HepG2 (cell line): ENCODE data around the gene TUBB. TPM values are rescaled to one million over a fixed set of nuclear protein-coding genes. Genes with fewer than 3 reads are reported as not detected.

ENCODE experiments used
- ELK4 ChIP-seq: sonication (generic); formaldehyde crosslinking; IDR thresholded peaks from 2 replicates; pipeline ENCODE4 v1.9.0; 2021; ENCODE audit warnings: missing genetic modification reagents, borderline replicate concordance
- FOXK1 ChIP-seq: sonication (generic); formaldehyde crosslinking; IDR thresholded peaks from 2 replicates; pipeline ENCODE4 v1.4.0; 2020; ENCODE audit warnings: low read depth, missing genetic modification reagents, borderline replicate concordance
- JUN ChIP-seq: sonication (generic); formaldehyde crosslinking; IDR thresholded peaks from 2 replicates; pipeline ENCODE4 v1.4.0; 2020; ENCODE audit warnings: mild to moderate bottlenecking, missing genetic modification reagents
- KDM5A ChIP-seq: fragments of 200-600 bp; sonication (generic); IDR thresholded peaks from 2 replicates; pipeline ENCODE4 v1.7.0; 2018; ENCODE audit warnings: antibody characterized with exemption, mild to moderate bottlenecking, low read length, borderline replicate concordance
- NR2C2 ChIP-seq: sonication (generic); formaldehyde crosslinking; IDR thresholded peaks from 2 replicates; pipeline ENCODE4 v1.4.0; 2020; ENCODE audit warnings: missing genetic modification reagents, mild to moderate bottlenecking, moderate library complexity, borderline replicate concordance
- NR2F6 ChIP-seq, 2 experiments: IDR thresholded peaks; 2 replicates each; pipeline ENCODE4 v1.6.1; 2016; ENCODE audit warnings: antibody characterized with exemption in 1 of 2, mild to moderate bottlenecking in 1 of 2
- PPARG ChIP-seq: conservative IDR thresholded peaks from 2 replicates; pipeline ENCODE4 v1.6.1; 2016; ENCODE audit warnings: missing biosample characterization, missing genetic modification reagents
- TERF1 ChIP-seq: sonication (generic); formaldehyde crosslinking; IDR thresholded peaks from 2 replicates; pipeline ENCODE4 v1.8.0; 2022; ENCODE audit warnings: mild to moderate bottlenecking, missing genetic modification reagents, moderate library complexity
- THRA ChIP-seq: sonication (generic); formaldehyde crosslinking; IDR thresholded peaks from 2 replicates; pipeline ENCODE4 v1.4.0; 2020; ENCODE audit warnings: missing genetic modification reagents, borderline replicate concordance
- TRIM24 ChIP-seq: sonication (generic); formaldehyde crosslinking; IDR thresholded peaks from 2 replicates; pipeline ENCODE4 v1.8.0; 2022; ENCODE audit warnings: mild to moderate bottlenecking, missing genetic modification reagents
- U2AF2 ChIP-seq: fragments of 200-400 bp; formaldehyde crosslinking; IDR thresholded peaks from 2 replicates; pipeline ENCODE4 v1.6.1; 2017; ENCODE audit warnings: low read depth, mild to moderate bottlenecking, low read length
- ZBTB39 ChIP-seq: sonication (generic); formaldehyde crosslinking; IDR thresholded peaks from 2 replicates; pipeline ENCODE4 v1.5.0; 2020; ENCODE audit warnings: missing genetic modification reagents
- ZNF362 ChIP-seq: sonication (generic); formaldehyde crosslinking; IDR thresholded peaks from 2 replicates; pipeline ENCODE4 v1.4.0; 2020; ENCODE audit warnings: missing genetic modification reagents, mild to moderate bottlenecking, borderline replicate concordance
- ZNF546 ChIP-seq: sonication (generic); formaldehyde crosslinking; conservative IDR thresholded peaks from 2 replicates; pipeline ENCODE4 v1.8.1; 2023; ENCODE audit warnings: mild to moderate bottlenecking, missing genetic modification reagents
- ZNF770 ChIP-seq: sonication (generic); formaldehyde crosslinking; IDR thresholded peaks from 2 replicates; pipeline ENCODE4 v1.5.0; 2020; ENCODE audit warnings: mild to moderate bottlenecking, missing genetic modification reagents
- polyA plus RNA-seq, 8 experiments: library from polyadenylated mRNA; depleted of rRNA in 3 of 8; stranded (reverse) in 7 of 8; unstranded in 1 of 8; fragments of >200 nt; fragmentation: Illumina TruSeq in 4 of 8; extraction: Trizol in 4 of 8; gene quantifications; 2 replicates each; pipeline versions ENCODE4 v1.2.1 to v1.2.3, GENCODE V29; 2011 to 2016; ENCODE audit warnings: low read depth in 4 of 8, missing spikeins in 1 of 8, mixed read lengths in 1 of 8; ENCODE audit not compliant: insufficient read depth in 1 of 8
- total RNA-seq, 5 experiments: library from RNA; depleted of rRNA; stranded (reverse); fragments of >200 nt; fragmentation: Illumina TruSeq; extraction: Trizol; gene quantifications; 2 replicates each; pipeline ENCODE4 v1.2.3, GENCODE V29; 2016; ENCODE audit warnings: low read depth in 1 of 5

The TUBB gene
- total and polyA plus RNA-seq, 2 of the 13 experiments (the other 11 are each of a cell fraction or from before 2014, with no cell fraction given) = 911 to 1,163 TPM

GRCh38 chr6:30769088-30769852 lies 49.1 kb downstream of the TUBB start (continued):
- TF ChIP-seq U2AF2 = no peak; the same call in 1 of the 2 replicates
- peak; percentile 68; the same call in 1 of the 2 replicates for TF ChIP-seq PPARG (CRISPR knock-in tag)
- peak; percentile 53; the same call in 1 of the 2 replicates for TF ChIP-seq NR2C2 (CRISPR knock-in tag)
- TF ChIP-seq ZNF770 (CRISPR knock-in tag) = peak; percentile 92
- peak; percentile 69 for TF ChIP-seq NR2F6 (IDR thresholded peaks at IDR 0.05)
- TF ChIP-seq NR2F6 (CRISPR knock-in tag; IDR thresholded peaks at IDR 0.05) = peak; percentile 62
- TF ChIP-seq ELK4 = no peak
- no peak for TF ChIP-seq TERF1 (CRISPR knock-in tag)
- peak; percentile 68; the same call in 1 of the 2 replicates for TF ChIP-seq FOXK1 (CRISPR knock-in tag)
- peak; percentile 21; the same call in 1 of the 2 replicates for TF ChIP-seq ZNF546 (CRISPR knock-in tag)
- TF ChIP-seq JUN (CRISPR knock-in tag) = peak; percentile 99
- TF ChIP-seq KDM5A = no peak
- TF ChIP-seq THRA (CRISPR knock-in tag) = peak; percentile 32
- peak; percentile 60; the same call in 1 of the 2 replicates for TF ChIP-seq ZNF362 (CRISPR knock-in tag)
- TF ChIP-seq TRIM24 = no peak
- TF ChIP-seq ZBTB39 = no peak
